CD4-positive, alpha-beta T cell treated with Interleukin-2 at 100 ng/mL for 4 hours (primary cell): Measurements from ENCODE around the gene CCND3.

Experiments
- DNase-seq: peaks from one replicate; pipeline ENCODE4 v3.0.0-alpha.2; 2020; ENCODE audit warnings: low spot score

Gene CCND3

DNA sequence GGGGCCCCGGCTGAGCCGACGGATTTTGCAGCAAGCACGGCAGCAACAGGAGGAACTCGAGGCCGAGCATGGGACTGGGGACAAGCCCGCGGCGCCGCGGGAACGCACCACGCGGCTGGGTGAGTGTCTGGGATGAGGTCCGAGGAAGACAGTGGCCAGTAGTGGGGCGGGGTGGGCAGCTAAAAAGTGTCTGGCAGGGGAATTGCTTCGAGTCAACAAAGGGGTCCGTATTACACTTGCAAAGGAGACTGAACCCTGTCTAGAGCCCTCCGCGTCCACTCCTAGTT is 20.0 kb downstream of the CCND3 start:
- no peak for DNase-seq

DNA sequence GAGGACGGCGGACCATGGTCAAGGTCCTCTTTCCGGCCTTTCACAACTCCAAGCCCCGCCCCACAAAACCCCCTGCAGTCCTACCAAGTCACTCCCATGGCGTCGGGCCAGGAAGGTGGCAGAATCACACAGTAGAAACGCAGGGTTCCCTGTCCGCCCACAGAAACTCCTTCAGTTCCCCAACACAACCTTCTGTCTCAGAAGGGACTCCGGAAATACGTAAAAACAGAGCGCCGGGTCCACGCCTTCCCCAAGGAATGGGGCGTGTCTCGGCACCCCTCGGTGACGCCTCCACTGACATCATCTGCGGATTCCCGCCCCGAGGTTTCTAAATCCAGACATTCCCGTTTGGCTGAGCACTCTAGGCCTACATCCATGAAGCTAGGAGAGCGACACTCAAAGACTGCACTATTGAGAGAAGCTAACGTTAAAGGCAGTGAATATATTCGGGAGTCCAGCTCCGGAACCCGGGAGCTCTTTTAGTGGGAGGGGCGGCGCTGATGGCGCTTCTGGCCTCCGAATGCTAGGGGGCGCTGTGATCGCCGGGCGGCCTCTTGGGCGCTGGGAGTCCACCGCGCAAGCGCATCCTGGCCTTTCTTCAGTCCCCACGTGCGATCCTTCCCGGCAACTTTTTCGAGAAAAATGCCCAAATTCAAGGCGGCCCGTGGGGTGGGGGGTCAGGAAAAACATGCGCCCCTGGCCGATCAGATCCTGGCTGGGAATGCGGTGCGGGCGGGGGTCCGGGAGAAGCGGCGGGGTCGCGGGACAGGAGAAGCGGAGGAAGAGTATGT is 20.5 kb downstream of the CCND3 start, which contains the start of the genes BYSL and MED20:
BYSL (plus strand) TSS at position 579 of the 791 bp plus-strand sequence; CDS start at position 643, 64 bp downstream.
MED20 (minus strand) TSS at position 219 of the 791 bp plus-strand sequence; CDS start at position 98, 121 bp downstream.
- peak; percentile 95 for DNase-seq

DNA sequence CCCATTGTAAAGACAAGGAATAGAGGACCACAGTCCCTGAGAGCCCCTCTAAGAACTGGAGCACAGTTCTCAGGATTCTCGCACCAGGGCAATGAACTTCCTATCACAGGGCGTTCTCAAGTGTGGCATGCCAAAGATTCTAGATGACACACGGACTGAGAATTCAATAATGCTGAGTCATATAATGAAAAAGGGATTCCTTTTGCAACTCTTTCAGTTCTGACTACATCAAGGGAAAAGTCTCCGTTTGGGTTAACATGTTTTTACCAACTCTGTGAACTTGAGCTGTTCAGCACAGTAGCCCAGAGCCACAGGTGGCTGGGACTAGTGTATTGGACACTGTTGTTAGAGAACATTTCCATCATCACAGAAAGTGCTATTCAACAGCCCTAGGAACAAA is 24.1 kb downstream of the CCND3 start:
- DNase-seq = no peak

DNA sequence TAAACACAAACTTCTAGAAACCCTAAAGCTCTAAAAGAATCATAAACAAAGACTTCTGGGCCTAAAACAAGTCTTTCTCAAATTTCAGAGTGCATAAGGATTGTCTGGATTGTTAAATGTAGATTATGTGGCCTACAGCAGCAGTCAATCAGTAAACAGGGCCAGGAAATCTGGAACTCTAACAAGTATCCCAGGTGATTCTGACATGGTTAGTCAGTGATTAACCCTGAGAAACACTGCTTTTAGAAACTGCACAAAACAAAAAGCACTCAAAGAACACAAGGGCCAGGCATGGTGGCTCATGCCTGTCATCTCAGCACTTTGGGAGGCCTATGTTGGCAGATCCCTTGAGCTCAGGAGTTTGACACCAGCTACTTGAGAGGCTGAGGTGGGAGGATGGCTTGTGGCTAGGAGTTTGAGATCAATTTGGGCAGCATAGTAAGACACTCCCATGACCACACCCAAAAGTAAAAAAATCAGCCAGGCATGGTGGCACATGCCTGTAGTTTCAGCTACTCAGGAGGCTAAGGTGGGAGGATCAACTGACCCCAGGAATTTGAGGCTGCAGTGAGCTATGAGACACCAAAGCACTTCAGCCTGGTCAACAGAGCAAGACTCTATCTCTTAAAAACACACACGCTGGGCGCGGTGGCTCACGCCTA is 26.6 kb downstream of the CCND3 start:
- DNase-seq = no peak

DNA sequence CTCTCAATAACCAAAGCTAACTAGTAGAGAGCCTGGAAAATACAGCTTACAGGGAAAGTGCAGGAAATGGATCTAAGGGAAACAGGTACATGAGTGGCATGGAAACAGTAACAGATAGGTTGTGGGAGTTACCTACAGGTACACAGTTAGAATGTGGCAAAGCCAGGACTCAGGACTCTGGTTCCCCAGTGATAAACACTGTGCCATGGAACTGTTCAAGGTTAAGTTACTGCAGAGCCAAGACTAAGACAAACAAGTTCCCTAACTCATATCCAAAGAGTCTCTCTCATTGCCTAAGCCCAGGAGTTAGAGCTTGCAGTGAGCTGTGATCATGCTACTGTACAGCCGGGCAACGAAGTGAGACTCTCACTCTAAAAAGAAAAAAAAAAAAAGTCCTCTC is 27.3 kb downstream of the CCND3 start:
- no peak for DNase-seq

DNA sequence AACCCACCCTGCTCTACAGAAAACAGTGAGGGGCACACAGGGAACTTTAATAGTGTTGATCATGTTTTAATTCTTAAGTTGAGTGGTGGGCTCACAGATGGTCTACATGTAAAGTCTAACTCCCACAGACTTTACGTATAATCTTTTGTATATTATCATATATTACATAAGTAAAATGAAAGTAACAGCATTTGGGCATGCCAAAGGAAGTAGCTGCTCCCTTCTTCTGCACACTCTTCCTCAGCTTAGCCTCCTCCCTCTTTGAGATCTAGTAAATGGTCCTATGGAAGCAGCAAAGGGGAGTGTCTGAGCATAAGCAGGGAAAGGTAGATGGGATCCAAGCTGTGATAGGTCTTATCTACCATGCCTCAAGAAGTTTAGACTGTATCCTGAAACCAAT is 31.9 kb downstream of the CCND3 start:
- DNase-seq = no peak

DNA sequence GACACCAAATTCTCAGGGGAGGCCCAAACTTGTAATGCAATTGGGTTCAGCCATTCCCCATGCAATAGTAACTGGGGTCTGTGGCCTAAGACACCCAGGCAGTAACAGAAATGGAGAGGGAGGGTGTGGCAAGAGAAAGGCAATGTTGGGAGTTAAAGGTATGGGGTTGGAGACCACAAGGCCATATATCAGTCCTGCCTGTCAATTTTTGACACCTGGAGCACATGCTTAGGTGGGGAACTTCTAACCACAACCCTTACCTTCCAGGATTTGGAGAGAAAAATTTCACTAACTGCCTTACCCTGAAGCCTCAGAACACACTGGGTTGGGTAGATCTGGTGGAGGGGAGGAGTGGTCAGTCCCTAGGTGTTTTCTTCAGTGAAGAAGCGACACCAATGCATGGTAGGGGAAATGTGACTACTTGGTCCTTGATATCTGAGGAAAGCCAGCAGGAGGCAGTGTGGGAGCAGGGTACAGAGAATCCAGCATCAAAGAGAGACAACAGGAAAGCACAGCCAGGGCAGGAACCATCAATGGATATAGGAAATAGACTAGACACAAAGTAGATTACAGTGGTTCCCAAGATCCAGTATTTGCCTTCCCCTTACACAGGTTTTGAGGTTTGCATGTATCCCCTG is 39.6 kb downstream of the CCND3 start:
- DNase-seq = peak; percentile 70

DNA sequence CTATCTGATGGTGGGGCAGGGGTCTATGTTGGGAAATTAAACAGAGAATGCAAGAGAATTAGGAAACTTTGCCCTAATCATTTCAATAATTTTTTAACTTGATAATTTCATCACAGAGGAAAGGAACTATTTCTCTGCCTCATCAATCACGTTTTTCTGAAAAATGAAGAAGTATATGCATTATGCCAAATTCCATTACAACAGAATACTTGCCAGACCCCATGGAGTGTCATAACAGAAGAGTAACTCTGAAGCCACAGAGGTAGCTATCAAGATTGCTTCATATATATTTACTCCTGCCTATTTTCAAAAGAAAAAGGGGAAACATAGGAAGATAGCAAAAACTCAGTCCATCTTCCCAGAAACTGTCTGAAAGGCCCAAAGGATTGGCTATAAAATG is 40.7 kb downstream of the CCND3 start:
- DNase-seq = no peak

DNA sequence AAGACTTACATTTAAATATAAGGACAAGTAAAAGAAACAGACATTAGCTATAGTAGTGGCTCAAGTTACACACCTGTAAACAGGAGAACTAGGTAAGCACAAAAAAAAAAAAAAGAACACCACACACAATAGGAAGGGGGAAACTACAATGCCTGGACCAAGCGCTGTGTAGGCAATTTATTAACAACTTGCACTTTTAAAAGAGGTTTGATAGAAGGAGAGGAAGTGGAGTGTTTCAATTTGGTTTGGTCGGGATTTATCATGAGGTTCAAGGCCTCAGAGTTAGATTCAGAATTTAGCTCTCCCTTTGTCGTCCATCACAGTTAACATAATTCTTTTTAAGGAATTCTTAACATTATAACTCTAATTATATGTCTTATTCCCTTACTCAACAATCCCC is 45.3 kb downstream of the CCND3 start:
- no peak for DNase-seq

DNA sequence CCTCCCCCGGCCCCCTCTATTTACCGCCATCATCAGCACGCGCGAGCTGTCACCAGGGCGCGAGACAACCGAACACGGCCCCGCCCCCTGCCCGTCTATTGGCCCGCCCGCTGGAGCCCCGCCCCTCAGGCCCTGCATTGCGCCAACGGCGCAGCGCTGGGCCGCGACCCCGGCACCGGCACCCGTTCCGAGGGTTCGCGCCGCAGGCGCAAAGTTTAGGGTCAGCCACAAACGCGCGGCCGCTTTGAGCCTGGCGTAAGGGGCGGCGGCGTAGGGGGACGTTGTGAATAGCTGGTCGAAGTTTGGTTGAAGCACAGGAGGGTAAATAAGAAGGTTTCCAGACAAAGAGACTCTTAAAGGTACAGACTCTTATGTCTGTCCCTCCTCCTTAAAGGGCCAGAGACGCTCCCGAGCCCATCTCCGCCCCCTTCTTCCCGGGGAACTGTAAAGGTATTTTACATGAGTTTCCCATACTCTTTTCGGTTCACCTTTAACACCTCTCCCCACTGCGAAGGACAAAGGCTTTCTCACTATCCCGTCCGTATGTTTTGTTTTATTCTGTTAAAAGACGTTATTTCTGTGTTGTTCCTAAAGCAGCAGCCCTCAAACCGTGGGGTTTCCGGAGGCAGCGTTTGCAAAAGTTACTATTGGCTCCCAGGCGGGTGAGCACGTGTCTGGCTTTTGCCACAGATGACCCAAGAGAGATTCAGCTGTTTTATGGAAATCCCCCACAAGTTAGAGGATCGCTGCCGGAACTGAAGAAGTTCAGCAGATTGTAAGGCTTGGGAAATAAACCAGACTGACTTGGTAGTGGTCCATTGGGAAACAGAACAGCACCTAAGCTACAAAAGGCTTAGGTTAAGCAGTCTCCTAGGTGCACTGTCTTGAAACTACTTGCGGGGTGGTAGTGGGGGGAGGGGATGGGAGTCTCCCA is 46.0 kb downstream of the CCND3 start, which contains the start of gene USP49:
USP49 (minus strand) TSS at position 76 of the 934 bp plus-strand sequence. CDS start 88,392 bp downstream, outside the sequence.
- DNase-seq = peak; percentile 82

DNA sequence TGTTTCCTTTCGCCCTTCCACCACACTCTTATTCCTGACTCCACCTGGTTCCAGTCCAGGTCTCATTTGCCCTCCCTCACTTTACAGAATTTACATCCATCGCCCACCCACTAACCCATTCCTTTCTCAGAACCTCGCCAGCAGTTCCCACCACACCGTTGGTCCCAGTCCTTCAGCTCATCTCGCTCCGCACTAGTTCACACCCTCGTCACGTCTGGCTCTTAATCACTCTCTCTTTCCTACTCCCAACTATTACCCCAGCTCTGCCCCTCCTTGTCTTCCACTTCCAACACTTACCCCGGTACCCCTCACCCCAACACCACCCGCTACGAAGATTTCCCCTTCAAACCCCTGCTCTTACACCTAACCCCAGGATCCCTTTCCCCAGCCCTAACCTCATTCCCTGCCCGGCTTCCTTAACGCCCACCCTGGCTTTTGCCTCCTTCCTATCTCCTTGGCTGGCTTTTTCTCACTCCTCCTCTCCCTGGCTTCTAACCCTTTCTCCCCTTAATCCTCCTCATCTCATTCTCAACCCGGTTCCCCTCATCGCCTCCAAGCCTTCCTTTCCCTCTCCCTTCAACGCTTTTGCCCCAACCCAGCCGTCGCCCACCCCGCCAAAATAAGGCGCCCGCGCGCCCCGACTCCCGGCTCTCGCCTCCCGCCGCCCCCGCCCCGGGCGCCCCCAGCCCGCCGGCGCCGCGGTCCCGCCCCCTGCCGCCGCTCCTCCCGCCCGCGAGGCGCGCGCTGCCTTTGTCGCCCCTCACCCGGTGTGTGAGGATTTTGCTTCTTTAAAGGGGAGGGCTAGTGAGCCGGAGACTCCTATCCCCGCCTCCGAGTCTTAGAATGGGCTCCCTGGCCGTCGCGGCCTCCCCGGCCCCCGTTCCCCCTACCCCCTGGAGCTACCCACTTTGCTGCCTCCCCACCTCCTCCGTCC is 47.0 kb downstream of the CCND3 start:
- DNase-seq = no peak

DNA sequence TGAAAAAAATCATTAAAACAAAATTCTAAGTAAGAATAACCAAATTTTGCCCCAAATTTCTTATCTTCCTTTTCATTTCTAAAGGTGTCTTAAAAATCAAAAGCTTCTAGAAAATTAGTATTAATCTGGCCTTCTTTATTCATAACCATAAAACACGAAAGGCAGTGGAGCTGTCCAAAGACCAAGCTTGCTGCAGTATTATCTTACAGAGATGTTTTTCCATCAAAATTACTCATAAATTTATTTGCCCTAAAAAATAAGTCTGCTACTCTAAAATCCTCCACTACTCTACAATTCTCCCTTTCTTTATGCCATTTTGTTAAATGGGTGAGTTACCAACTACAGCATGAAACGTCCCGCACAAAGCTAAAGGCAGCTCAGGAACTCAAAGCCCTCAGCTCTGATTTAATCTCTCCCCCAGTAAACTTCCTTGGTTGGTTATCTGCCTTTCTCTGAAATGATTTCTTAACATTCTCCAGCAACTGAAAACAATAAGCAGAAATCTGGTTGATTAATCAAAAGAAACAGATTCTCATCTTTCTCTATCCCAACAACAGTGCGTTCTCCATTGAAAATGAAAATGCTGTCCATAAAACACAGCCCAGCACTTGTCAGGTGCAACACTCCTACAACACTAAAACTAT is 48.6 kb downstream of the CCND3 start:
- no peak for DNase-seq

DNA sequence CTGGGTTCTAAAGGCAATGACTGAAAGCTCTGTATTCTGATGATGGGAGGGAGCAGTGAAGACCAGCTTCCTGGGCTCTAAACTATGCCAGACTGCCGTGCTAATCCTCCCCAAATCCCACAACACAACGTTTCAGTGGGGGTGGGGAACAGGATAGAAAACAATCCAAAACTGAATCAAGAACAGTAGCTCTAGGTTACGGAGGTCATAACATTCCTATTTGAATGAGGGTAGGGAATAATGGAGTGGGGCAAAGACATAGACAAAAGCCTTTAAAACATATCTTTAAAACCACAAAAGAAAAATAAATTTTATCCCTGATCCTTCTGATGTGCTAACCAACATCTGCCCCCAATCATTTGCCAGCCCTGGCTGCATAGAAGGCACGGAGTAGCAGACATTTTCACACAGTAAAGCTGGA is 54.3 kb downstream of the CCND3 start:
- no peak for DNase-seq

DNA sequence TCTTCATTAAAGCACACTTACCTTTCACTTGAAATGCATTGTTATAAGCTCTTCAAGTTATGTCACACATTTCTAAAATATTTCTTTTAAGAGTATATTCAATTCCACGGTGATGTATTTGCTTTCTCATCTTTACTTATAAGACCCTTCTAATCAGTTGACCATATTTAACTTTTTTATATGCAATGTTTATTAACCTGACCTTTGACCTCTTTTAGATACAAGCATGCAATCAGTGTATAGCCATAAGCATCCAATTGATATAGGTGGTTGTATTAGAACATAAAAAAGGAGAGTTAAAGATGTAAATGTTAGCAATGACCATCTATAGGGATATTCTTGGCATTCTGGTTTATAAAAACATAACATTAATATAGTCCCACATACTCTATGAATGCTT is 55.7 kb downstream of the CCND3 start:
- DNase-seq = no peak

DNA sequence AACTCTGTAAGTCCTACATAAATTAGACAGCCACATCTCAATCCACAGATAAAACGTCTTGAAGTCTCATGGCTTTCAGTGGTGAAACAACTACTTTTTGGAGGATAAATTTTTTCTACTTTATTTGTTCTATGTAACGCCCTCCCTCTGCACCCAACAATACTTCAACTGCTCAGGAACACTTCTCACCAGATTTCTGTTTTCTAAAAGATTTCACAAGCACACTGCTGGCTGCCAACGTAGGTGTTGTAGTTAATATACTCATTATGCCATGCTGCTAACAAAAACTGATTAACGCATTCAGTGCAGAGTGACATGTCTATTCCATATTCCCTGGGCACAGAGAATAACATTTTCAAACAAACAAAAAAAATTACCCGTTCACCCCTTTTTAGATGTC is 56.7 kb downstream of the CCND3 start:
- no peak for DNase-seq
